Mesenchymal stem cell (in vitro differentiated cells and primary cell): ENCODE measurements around the gene ENTPD3.
A peak's percentile ranks its signal among the peaks of the same experiment; 100 is the strongest.

Source experiments
- DNase-seq: peaks from one replicate; pipeline ENCODE4 v3.0.0-alpha.2; 2013
- H2AFZ ChIP-seq: one replicate; pipeline ENCODE4 v1.6.1; 2013; ENCODE audit warnings: low read depth, mild to moderate bottlenecking, control low read depth, inconsistent platforms, low read length, moderate library complexity
- H2AK5ac ChIP-seq: 2 replicates; pipeline ENCODE4 v1.6.1; 2013; ENCODE audit warnings: low read length, moderate library complexity, mild to moderate bottlenecking, inconsistent platforms; ENCODE audit not compliant: severe bottlenecking
- H2BK120ac ChIP-seq: one replicate; pipeline ENCODE4 v1.6.1; 2013; ENCODE audit warnings: low read depth, mild to moderate bottlenecking, inconsistent platforms, low read length, moderate library complexity
- H2BK12ac ChIP-seq, 2 experiments: one replicate each; pipeline ENCODE4 v1.6.1; 2013; ENCODE audit warnings: inconsistent platforms in 2 of 2, low read length in 2 of 2, mild to moderate bottlenecking in 2 of 2, moderate library complexity in 2 of 2, control low read depth in 1 of 2
- H2BK15ac ChIP-seq: one replicate; pipeline ENCODE4 v1.6.1; 2013; ENCODE audit warnings: mild to moderate bottlenecking, low read depth, inconsistent platforms; ENCODE audit not compliant: poor library complexity, severe bottlenecking
- H2BK5ac ChIP-seq: 2 replicates; pipeline ENCODE4 v1.6.1; 2013; ENCODE audit warnings: low read depth, mild to moderate bottlenecking, low read length, control low read depth, inconsistent platforms; ENCODE audit not compliant: poor library complexity, severe bottlenecking
- H3K14ac ChIP-seq, 2 experiments: one replicate each; pipeline ENCODE4 v1.6.1; 2013; ENCODE audit warnings: inconsistent platforms in 2 of 2, low read length in 2 of 2, control low read depth in 1 of 2, mild to moderate bottlenecking in 1 of 2, moderate library complexity in 1 of 2
- H3K18ac ChIP-seq, 2 experiments: one replicate each; pipeline ENCODE4 v1.6.1; 2013; ENCODE audit warnings: inconsistent platforms in 2 of 2, low read length in 2 of 2, control low read depth in 1 of 2, low read depth in 1 of 2, mild to moderate bottlenecking in 1 of 2
- H3K23ac ChIP-seq, 2 experiments: one replicate each; pipeline ENCODE4 v1.6.1; 2013; ENCODE audit warnings: inconsistent platforms in 2 of 2, low read length in 2 of 2, mild to moderate bottlenecking in 2 of 2, moderate library complexity in 2 of 2, control low read depth in 1 of 2
- H3K27ac ChIP-seq: 2 replicates; pipeline ENCODE4 v1.5.1; 2013; ENCODE audit warnings: mild to moderate bottlenecking, moderate library complexity, low read length, control low read depth, inconsistent platforms; ENCODE audit not compliant: poor library complexity, severe bottlenecking
- H3K27me3 ChIP-seq, 2 experiments: 2 replicates each; pipeline versions ENCODE4 v1.6.1 to v1.7.0; 2013; ENCODE audit warnings: low read length in 2 of 2, mild to moderate bottlenecking in 2 of 2, moderate library complexity in 2 of 2, control low read depth in 1 of 2, inconsistent platforms in 1 of 2; ENCODE audit not compliant: control insufficient read depth in 1 of 2, insufficient read depth in 1 of 2
- H3K36me3 ChIP-seq, 2 experiments: 2 replicates each; pipeline versions ENCODE4 v1.6.1 to v1.7.0; 2013; ENCODE audit warnings: low read length in 2 of 2, control low read depth in 1 of 2, inconsistent platforms in 1 of 2, low read depth in 1 of 2, mild to moderate bottlenecking in 1 of 2; ENCODE audit not compliant: insufficient read depth in 2 of 2, control insufficient read depth in 1 of 2
- H3K4ac ChIP-seq, 2 experiments: one replicate each; pipeline ENCODE4 v1.6.1; 2013; ENCODE audit warnings: inconsistent platforms in 2 of 2, low read length in 2 of 2, mild to moderate bottlenecking in 2 of 2, moderate library complexity in 2 of 2, control low read depth in 1 of 2, low read depth in 1 of 2
- H3K4me1 ChIP-seq: 2 replicates; pipeline ENCODE4 v1.6.1; 2013; ENCODE audit warnings: low read depth, low read length, control low read depth; ENCODE audit not compliant: control insufficient read depth, insufficient read depth
- H3K4me2 ChIP-seq: 2 replicates; pipeline ENCODE4 v1.6.1; 2013; ENCODE audit warnings: low read length, mild to moderate bottlenecking, inconsistent platforms; ENCODE audit not compliant: poor library complexity, severe bottlenecking
- H3K4me3 ChIP-seq, 2 experiments: 2 replicates each; pipeline versions ENCODE4 v1.5.1 to v1.7.0; 2013; ENCODE audit warnings: low read length in 2 of 2, mild to moderate bottlenecking in 2 of 2, control low read depth in 1 of 2, low read depth in 1 of 2; ENCODE audit not compliant: insufficient read depth in 1 of 2
- H3K79me1 ChIP-seq: replicated peaks from 2 replicates; pipeline ENCODE4 v1.6.1; 2013; ENCODE audit warnings: mild to moderate bottlenecking, control low read depth, low read length, inconsistent platforms; ENCODE audit not compliant: poor library complexity, severe bottlenecking
- H3K9ac ChIP-seq: 2 replicates; pipeline ENCODE4 v1.7.0; 2013; ENCODE audit warnings: mild to moderate bottlenecking, low read length, moderate library complexity
- H3K9me3 ChIP-seq: 2 replicates; pipeline ENCODE4 v1.7.0; 2013; ENCODE audit warnings: mild to moderate bottlenecking, low read length; ENCODE audit not compliant: control insufficient read depth
- H4K8ac ChIP-seq: one replicate; pipeline ENCODE4 v1.6.1; 2013; ENCODE audit warnings: inconsistent platforms, mild to moderate bottlenecking, low read length, moderate library complexity
- H4K91ac ChIP-seq: one replicate; pipeline ENCODE4 v1.6.1; 2013; ENCODE audit warnings: mild to moderate bottlenecking, low read length, inconsistent platforms
- WGBS: methylation state at CpG from one replicate; pipeline ENCODE4 v1.1.7; 2013; ENCODE audit warnings: mixed read lengths; 5-methylcytosine and 5-hydroxymethylcytosine counted together

ENTPD3 gene

DNA sequence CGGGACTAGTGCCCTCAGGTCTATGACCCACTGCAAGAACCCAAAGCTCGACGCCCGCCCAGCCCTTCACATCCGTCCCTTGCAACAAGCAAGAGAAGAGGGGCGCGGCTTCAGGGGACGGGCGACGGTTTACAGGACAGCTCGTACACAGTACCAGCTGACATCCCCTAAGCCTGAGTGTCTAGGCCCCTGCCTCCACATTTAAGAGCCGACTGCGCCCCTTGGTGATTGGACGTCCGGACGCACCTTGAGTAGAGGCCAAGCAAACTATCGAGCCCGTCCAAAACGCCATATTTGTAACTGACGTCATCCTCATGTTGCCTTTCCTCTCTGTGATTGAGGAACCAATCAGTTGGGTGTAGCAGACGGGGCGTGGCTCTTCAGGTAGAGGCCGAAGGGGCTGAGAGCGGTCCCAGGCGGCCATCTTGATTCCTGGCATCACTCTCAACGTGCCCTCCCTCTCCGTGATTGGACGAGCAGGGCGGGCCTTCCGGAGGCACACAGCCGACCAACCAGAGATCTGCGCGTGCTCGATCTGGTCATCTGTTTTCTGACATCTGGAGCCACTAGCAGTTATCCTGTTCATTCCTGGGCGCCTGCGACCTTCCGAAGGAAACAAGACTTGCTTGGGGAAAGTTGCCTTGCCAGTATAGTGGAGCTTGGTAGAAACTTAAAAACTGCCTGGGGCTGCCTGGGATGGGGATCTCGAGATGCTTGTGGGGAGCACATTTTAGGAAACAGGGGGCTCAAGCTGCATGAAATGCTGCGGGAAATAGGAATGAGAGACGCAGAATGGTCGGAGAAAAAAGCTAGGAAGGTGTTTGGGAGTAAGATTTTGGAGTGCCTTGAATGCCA is 66.1 kb downstream of the ENTPD3 start:
- Histone ChIP-seq H3K79me1 (peaks cover 10% of the 10 kb centered on the region), H2BK5ac (peak overlapping the region; percentile 19), H3K9ac (peak overlapping the region; percentile 97), H3K4ac (peak overlapping the region; percentile 5 to 88), H2BK12ac (peak overlapping the region in 1 of 2 experiments; percentile 29), H2AK5ac (no peak overlapping the region), H2BK120ac (peak overlapping the region; percentile 39), H3K4me3 (peak overlapping the region; percentile 62 to 84), H3K18ac (peak overlapping the region; percentile 48 to 86), H4K91ac (peak overlapping the region; percentile 48), H3K27ac (peak overlapping the region; percentile 34), H2AFZ (peak overlapping the region; percentile 49), H3K4me2 (peak overlapping the region; percentile 72), H3K23ac (peak overlapping the region in 1 of 2 experiments; percentile 36), H3K27me3 (no peaks in the 10 kb centered on the region), H2BK15ac (peak overlapping the region; percentile 0), H3K36me3 (peaks cover 0 to 24% of the 10 kb centered on the region in 2 experiments), H3K4me1 (peaks cover 8% of the 10 kb centered on the region), H3K14ac (peak overlapping the region in 1 of 2 experiments; percentile 90), H3K9me3 (no peaks in the 10 kb centered on the region), H4K8ac (peak overlapping the region; percentile 61)
- under 1% methylated on average over 41 of the region's 41 CpGs for WGBS
- peak; percentile 99 for DNase-seq

DNA sequence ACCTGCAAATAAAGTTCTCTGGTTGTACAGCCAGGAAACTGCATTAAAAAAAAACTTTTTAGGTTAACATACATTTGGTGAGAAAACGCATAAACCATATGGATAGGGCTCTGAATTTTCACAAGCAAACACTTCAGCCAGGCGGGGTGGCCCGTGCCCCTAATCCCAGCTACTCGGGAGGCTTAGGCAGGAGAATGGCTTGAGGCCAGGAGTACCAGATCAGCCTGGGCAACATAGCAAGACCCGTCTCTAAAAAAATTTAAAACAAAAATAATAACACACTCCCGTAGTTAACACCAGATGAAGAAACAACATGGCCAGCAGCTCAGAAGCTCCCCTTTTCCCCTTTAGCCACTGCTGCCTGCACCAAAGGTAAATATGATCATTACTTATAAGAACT is 66.9 kb downstream of the ENTPD3 start:
- no peaks in the 10 kb centered on the region for H3K9me3 ChIP-seq
- H2BK5ac ChIP-seq: no peak overlapping the region
- no peak overlapping the region for H2AFZ ChIP-seq
- no peak overlapping the region for H2BK120ac ChIP-seq
- peak overlapping the region in 1 of 2 experiments; percentile 84 for H3K4me3 ChIP-seq
- H2AK5ac ChIP-seq: no peak overlapping the region
- H3K4me1 ChIP-seq: peaks cover 12% of the 10 kb centered on the region
- H4K8ac ChIP-seq: no peak overlapping the region
- H4K91ac ChIP-seq: no peak overlapping the region
- peak overlapping the region; percentile 69 for H3K4me2 ChIP-seq
- H3K18ac ChIP-seq: no peak overlapping the region
- H3K27ac ChIP-seq: no peak overlapping the region
- peak overlapping the region; percentile 97 for H3K9ac ChIP-seq
- peaks cover 10% of the 10 kb centered on the region for H3K79me1 ChIP-seq
- H3K4ac ChIP-seq: no peak overlapping the region
- no peak overlapping the region for H2BK12ac ChIP-seq
- H3K36me3 ChIP-seq: peaks cover 5 to 33% of the 10 kb centered on the region in 2 experiments
- no peak overlapping the region for H2BK15ac ChIP-seq
- no peaks in the 10 kb centered on the region for H3K27me3 ChIP-seq
- no peak for DNase-seq
- H3K23ac ChIP-seq: no peak overlapping the region
- WGBS: 55% methylated on average over 5 of the region's 6 CpGs
- H3K14ac ChIP-seq: no peak overlapping the region

DNA sequence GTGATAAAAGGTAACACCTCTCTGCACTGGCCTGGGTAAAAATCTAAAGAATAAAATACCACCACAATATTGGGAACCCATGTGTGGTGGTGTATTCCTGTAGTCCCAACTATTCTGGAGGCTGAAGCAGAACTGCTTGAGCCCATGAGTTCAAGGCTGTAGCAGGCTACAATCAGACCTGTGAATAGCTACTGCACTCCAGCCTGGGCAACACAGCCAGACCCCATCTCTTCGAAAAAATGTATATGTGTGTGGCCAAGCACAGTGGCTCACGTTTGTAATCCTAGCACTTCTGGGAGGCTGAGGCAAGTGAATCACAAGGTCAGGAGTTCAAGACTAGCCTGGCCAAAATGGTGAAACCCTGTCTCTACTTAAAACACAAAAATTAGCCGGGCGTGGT is 68.3 kb downstream of the ENTPD3 start:
- Histone ChIP-seq H3K4ac (no peak overlapping the region), H4K91ac (no peak overlapping the region), H3K18ac (no peak overlapping the region), H3K27ac (no peak overlapping the region), H3K4me1 (peaks cover 14% of the 10 kb centered on the region), H2BK15ac (no peak overlapping the region), H4K8ac (no peak overlapping the region), H3K23ac (no peak overlapping the region), H3K9ac (no peak overlapping the region), H3K4me2 (no peak overlapping the region), H3K14ac (no peak overlapping the region), H3K27me3 (no peaks in the 10 kb centered on the region), H3K9me3 (no peaks in the 10 kb centered on the region), H3K4me3 (no peak overlapping the region), H2BK12ac (no peak overlapping the region), H2BK120ac (no peak overlapping the region), H3K36me3 (peaks cover 12 to 37% of the 10 kb centered on the region in 2 experiments), H3K79me1 (peaks cover 11% of the 10 kb centered on the region), H2AK5ac (no peak overlapping the region), H2AFZ (no peak overlapping the region), H2BK5ac (no peak overlapping the region)
- DNase-seq: no peak
- 89% methylated on average over 4 of the region's 4 CpGs for WGBS

DNA sequence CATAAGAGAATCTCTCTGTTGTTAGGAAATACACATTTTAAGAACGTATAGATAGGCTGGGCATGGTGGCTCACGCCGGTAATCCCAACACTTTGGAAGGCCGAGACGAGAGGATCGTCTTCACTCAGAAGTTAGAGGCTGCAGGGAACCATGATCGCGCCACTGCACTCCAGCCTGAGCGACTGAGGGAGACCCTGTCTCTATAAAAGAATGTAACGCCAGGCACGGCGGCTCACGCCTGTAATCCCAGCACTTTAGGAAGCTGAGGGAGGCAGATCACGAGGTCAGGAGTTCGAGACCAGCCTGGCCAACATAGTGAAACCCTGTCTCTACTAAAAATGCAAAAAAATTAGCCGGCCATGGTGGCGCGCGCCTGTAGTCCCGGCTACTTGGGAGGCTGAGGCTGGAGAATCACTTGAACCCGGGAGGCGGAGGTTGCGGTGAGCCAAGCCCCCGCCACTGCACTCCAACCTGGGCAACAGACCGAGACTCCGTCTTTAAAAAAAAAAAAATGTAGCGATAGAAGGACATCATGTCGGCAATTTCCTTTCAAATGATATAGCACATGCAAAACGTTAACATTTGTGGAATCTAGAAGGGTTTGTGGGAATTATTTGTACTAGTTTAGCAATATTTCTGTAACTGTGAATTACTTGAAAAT is 69.4 kb downstream of the ENTPD3 start:
- peak overlapping the region; percentile 84 for H2AK5ac ChIP-seq
- H3K4me1 ChIP-seq: peaks cover 14% of the 10 kb centered on the region
- peak overlapping the region; percentile 36 for H4K91ac ChIP-seq
- no peak overlapping the region for H3K4ac ChIP-seq
- peak overlapping the region; percentile 81 for H4K8ac ChIP-seq
- H2AFZ ChIP-seq: no peak overlapping the region
- WGBS: 86% methylated on average over 26 of the region's 29 CpGs
- H3K23ac ChIP-seq: no peak overlapping the region
- no peak overlapping the region for H3K14ac ChIP-seq
- H2BK12ac ChIP-seq: peak overlapping the region; percentile 63 to 64
- no peaks in the 10 kb centered on the region for H3K9me3 ChIP-seq
- H3K27me3 ChIP-seq: no peaks in the 10 kb centered on the region
- peak overlapping the region; percentile 92 for H3K27ac ChIP-seq
- DNase-seq: no peak
- peak overlapping the region; percentile 66 for H3K4me2 ChIP-seq
- H2BK120ac ChIP-seq: no peak overlapping the region
- H2BK15ac ChIP-seq: no peak overlapping the region
- H3K4me3 ChIP-seq: peak overlapping the region in 1 of 2 experiments; percentile 96
- H3K18ac ChIP-seq: no peak overlapping the region
- peaks cover 16% of the 10 kb centered on the region for H3K79me1 ChIP-seq
- H3K36me3 ChIP-seq: peaks cover 19 to 39% of the 10 kb centered on the region in 2 experiments
- H2BK5ac ChIP-seq: no peak overlapping the region
- peak overlapping the region; percentile 98 for H3K9ac ChIP-seq
